ENCODE measurements around the gene CALHM4. TPM values are rescaled to one million over a fixed set of nuclear protein-coding genes. Genes with fewer than 3 reads are reported as not detected.
A peak's percentile ranks its signal among the peaks of the same experiment; 100 is the strongest.

The CALHM4 gene
- total RNA-seq, 4 donors from 2014 or later = not detected

DNA sequence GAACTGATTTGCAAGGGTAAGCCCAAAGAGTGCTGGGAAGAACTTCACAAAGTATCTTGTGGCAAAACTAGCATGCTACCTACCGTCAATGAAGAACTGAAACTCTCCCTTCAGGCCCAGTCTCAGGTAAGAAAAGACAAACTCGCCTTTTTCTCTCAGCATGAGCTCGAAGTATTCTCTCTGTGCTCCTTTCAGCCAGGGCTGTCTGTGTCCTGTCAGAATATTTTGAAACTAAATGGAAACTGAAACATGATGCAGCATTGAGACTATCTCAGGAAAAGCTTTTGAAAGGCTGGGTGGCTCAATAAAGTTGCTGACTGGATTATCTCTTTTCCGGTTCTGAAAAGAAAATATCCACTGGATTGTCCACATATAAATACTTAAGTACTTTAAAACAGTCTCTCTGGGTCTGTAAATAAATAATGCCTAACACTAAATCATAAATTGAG, 41.4 kb upstream of the CALHM4 start:
- peak overlapping the region; percentile 69 to 79 (median 70) for H3K27ac ChIP-seq
- DNase-seq = no peak
- in situ Hi-C loops (cut with MboI; ENCODE audit: low sequenced_read_pairs in 4 of 4) (no loop called here), intact Hi-C loops (cut with DNase I; ENCODE audit: low total_unique reads) (no loop called here)
- no peak for TF ChIP-seq POLR2A (IDR thresholded peaks at IDR 0.05)
- no peak for TF ChIP-seq CTCF (IDR thresholded peaks at IDR 0.05 in 4 of 5, conservative IDR thresholded peaks at IDR 0.05 in 1 of 5)
- H3K4me1 ChIP-seq = no peaks in the 10 kb centered on the region
- peak; percentile 30 to 56 for ATAC-seq
- peak overlapping the region; percentile 37 to 52 (median 46) for H3K4me3 ChIP-seq
- H3K36me3 ChIP-seq = no peaks in the 10 kb centered on the region
- no peaks in the 10 kb centered on the region for H3K27me3 ChIP-seq
- H3K9me3 ChIP-seq = no peaks in the 10 kb centered on the region

DNA sequence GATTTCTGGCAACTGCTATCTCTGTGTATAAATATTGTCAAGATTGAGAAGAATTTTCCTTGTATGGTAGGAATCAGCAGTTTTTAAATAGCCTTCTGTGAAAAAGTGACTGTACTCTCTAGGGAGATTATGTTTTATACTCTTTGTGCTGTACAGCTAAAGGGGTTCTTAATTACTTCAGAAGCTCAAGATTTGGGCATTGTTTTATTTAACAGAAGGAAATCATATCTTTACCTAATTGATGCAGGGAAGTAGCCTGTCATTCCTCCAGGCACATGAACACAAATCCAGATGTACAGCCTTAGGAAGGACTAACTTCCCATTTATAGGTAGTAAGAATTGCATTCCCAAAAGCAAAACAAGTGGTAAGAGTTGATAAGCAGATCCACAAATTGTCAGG, 40.8 kb upstream of the CALHM4 start:
- ATAC-seq = no peak
- in situ Hi-C loops (cut with MboI; ENCODE audit: low sequenced_read_pairs in 4 of 4) = no loop called here
- intact Hi-C loops (cut with DNase I; ENCODE audit: low total_unique reads) = no loop called here

DNA sequence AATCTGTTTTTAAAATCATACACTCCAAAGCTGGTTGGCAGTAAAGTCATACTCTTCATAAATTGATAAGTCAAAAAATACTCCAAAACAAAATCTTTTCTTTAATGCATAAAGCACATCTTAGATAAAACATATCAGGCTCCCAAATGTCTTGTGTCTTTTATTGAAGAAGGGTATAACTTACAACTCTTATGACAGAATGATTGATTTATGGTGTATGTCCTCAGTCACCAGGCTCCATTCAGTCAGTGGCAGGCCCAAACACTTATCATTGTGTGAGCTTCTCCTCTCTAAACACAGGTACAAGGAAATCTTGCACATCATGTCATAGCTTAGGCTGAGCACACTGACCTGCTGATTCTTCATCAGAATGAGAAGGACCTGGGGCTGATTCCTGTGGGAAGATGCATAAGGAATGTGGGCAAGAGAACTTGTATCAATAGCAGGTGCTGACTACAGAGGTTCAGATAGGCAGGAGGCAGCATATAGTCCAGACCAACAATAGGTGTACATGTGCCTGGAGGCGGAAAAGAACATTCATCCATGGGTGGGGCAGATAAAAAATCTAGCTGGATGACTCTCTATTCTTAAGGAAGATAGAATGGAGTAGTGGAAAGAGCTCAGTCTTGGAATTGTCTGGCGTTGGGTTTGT, 40.2 kb upstream of the CALHM4 start:
- ATAC-seq (no peak), DNase-seq (no peak)
- intact Hi-C loops (cut with DNase I; ENCODE audit: low total_unique reads) (no loop called here), in situ Hi-C loops (cut with MboI; ENCODE audit: low sequenced_read_pairs in 4 of 4) (no loop called here)
- peak overlapping the region in 2 of 4 donors; percentile 47 to 52 for H3K4me3 ChIP-seq
- TF ChIP-seq POLR2A (IDR thresholded peaks at IDR 0.05) (no peak), CTCF (IDR thresholded peaks at IDR 0.05 in 4 of 5, conservative IDR thresholded peaks at IDR 0.05 in 1 of 5) (no peak)
- peak overlapping the region in 2 of 4 donors; percentile 69 to 71 for H3K27ac ChIP-seq
- no peaks in the 10 kb centered on the region for H3K4me1 ChIP-seq
- H3K9me3 ChIP-seq = no peaks in the 10 kb centered on the region
- no peaks in the 10 kb centered on the region for H3K27me3 ChIP-seq
- H3K36me3 ChIP-seq = no peaks in the 10 kb centered on the region

More for the DNA sequence above, 40.8 kb upstream of the CALHM4 start:
- no peaks in the 10 kb centered on the region for H3K9me3 ChIP-seq
- no peaks in the 10 kb centered on the region for H3K27me3 ChIP-seq
- DNase-seq = no peak
- H3K4me3 ChIP-seq = peak overlapping the region; percentile 37 to 52 (median 46)
- H3K4me1 ChIP-seq = no peaks in the 10 kb centered on the region
- TF ChIP-seq POLR2A (IDR thresholded peaks at IDR 0.05) (no peak), CTCF (IDR thresholded peaks at IDR 0.05 in 4 of 5, conservative IDR thresholded peaks at IDR 0.05 in 1 of 5) (no peak)
- no peaks in the 10 kb centered on the region for H3K36me3 ChIP-seq
- H3K27ac ChIP-seq = peak overlapping the region; percentile 69 to 79 (median 70)

- Histone ChIP-seq H3K9me3 (no peaks in the 10 kb centered on the region), H3K4me1 (no peaks in the 10 kb centered on the region), H3K27ac (no peak overlapping the region), H3K36me3 (no peaks in the 10 kb centered on the region), H3K27me3 (no peaks in the 10 kb centered on the region), H3K4me3 (no peak overlapping the region)
- in situ Hi-C loops (cut with MboI; ENCODE audit: low sequenced_read_pairs in 4 of 4) = no loop called here
- DNase-seq (no peak), ATAC-seq (no peak)
- TF ChIP-seq POLR2A (IDR thresholded peaks at IDR 0.05) (no peak), CTCF (IDR thresholded peaks at IDR 0.05 in 4 of 5, conservative IDR thresholded peaks at IDR 0.05 in 1 of 5) (no peak)
- intact Hi-C loops (cut with DNase I; ENCODE audit: low total_unique reads) = no loop called here
Measured at GRCh38 chr6:116514111-116514510, 39.4 kb upstream of the CALHM4 start.

GRCh38 chr6:116515141-116515540, 38.4 kb upstream of the CALHM4 start:
- H3K27ac ChIP-seq = no peak overlapping the region
- no peak for DNase-seq
- ATAC-seq = no peak
- no peaks in the 10 kb centered on the region for H3K4me1 ChIP-seq
- intact Hi-C loops (cut with DNase I; ENCODE audit: low total_unique reads) = no loop called here
- H3K9me3 ChIP-seq = no peaks in the 10 kb centered on the region
- TF ChIP-seq POLR2A (IDR thresholded peaks at IDR 0.05) = no peak
- no peak for TF ChIP-seq CTCF (IDR thresholded peaks at IDR 0.05 in 4 of 5, conservative IDR thresholded peaks at IDR 0.05 in 1 of 5)
- no peaks in the 10 kb centered on the region for H3K27me3 ChIP-seq
- H3K4me3 ChIP-seq = no peak overlapping the region
- H3K36me3 ChIP-seq = no peaks in the 10 kb centered on the region
- in situ Hi-C loops (cut with MboI; ENCODE audit: low sequenced_read_pairs in 4 of 4) = no loop called here

All from gastrocnemius medialis (tissue), 4 donors.